HL-60 (cell line): ENCODE measurements around the gene HRK.

Source experiments
- GABPA ChIP-seq: IDR thresholded peaks from 2 replicates; pipeline ENCODE4 v1.6.1; 2012; ENCODE audit warnings: low read depth
- POLR2AphosphoS5 ChIP-seq: IDR thresholded peaks from 2 replicates; pipeline ENCODE4 v1.6.1; 2012; ENCODE audit warnings: low read depth
- SPI1 ChIP-seq: IDR thresholded peaks from 2 replicates; pipeline ENCODE4 v1.6.1; 2012; ENCODE audit warnings: low read depth, mild to moderate bottlenecking, borderline replicate concordance
- TF ChIP-seq, protein P1 (sequence below): IDR thresholded peaks from one replicate; pipeline ENCODE4 v1.5.1; 2011; ENCODE audit warnings: low read length, control low read depth, inconsistent platforms; ENCODE audit not compliant: insufficient read depth
- TF ChIP-seq, protein P2 (sequence below): IDR thresholded peaks from 2 replicates; pipeline ENCODE4 v1.6.1; 2012; ENCODE audit warnings: low read depth; ENCODE audit not compliant: insufficient replicate concordance

DNA sequence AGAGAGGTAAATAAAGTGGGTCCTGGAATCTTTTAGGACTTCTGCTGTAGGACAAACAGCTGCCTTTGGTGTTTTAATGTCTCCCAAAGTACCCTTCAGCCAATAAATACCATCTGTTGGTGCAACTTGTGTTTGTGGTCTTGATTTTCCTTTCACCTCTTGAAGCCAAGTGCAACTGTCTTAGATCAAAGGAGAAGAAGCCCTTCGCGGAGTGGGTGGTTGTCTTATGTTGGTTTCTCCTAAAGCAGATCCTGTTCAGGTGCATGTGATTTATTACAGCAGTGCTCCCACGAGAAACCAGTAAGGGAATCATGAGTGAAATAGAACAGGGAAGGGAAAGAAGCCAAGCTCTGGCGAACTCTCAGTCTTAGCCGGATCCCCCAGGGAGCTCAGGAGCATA lies 27.7 kb downstream of the HRK start:
- TF ChIP-seq, protein P1, sequence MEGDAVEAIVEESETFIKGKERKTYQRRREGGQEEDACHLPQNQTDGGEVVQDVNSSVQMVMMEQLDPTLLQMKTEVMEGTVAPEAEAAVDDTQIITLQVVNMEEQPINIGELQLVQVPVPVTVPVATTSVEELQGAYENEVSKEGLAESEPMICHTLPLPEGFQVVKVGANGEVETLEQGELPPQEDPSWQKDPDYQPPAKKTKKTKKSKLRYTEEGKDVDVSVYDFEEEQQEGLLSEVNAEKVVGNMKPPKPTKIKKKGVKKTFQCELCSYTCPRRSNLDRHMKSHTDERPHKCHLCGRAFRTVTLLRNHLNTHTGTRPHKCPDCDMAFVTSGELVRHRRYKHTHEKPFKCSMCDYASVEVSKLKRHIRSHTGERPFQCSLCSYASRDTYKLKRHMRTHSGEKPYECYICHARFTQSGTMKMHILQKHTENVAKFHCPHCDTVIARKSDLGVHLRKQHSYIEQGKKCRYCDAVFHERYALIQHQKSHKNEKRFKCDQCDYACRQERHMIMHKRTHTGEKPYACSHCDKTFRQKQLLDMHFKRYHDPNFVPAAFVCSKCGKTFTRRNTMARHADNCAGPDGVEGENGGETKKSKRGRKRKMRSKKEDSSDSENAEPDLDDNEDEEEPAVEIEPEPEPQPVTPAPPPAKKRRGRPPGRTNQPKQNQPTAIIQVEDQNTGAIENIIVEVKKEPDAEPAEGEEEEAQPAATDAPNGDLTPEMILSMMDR, result no peak
- TF ChIP-seq, protein P2, sequence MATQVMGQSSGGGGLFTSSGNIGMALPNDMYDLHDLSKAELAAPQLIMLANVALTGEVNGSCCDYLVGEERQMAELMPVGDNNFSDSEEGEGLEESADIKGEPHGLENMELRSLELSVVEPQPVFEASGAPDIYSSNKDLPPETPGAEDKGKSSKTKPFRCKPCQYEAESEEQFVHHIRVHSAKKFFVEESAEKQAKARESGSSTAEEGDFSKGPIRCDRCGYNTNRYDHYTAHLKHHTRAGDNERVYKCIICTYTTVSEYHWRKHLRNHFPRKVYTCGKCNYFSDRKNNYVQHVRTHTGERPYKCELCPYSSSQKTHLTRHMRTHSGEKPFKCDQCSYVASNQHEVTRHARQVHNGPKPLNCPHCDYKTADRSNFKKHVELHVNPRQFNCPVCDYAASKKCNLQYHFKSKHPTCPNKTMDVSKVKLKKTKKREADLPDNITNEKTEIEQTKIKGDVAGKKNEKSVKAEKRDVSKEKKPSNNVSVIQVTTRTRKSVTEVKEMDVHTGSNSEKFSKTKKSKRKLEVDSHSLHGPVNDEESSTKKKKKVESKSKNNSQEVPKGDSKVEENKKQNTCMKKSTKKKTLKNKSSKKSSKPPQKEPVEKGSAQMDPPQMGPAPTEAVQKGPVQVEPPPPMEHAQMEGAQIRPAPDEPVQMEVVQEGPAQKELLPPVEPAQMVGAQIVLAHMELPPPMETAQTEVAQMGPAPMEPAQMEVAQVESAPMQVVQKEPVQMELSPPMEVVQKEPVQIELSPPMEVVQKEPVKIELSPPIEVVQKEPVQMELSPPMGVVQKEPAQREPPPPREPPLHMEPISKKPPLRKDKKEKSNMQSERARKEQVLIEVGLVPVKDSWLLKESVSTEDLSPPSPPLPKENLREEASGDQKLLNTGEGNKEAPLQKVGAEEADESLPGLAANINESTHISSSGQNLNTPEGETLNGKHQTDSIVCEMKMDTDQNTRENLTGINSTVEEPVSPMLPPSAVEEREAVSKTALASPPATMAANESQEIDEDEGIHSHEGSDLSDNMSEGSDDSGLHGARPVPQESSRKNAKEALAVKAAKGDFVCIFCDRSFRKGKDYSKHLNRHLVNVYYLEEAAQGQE, result no peak
- TF ChIP-seq POLR2AphosphoS5, result no peak
- TF ChIP-seq SPI1, result no peak
- TF ChIP-seq GABPA, result no peak
